ENCODE measurements around the gene CPN2. TPM values are rescaled to one million over a fixed set of nuclear protein-coding genes. Genes with fewer than 3 reads are reported as not detected.

The CPN2 gene
- total and polyA plus RNA-seq, 2 experiments from 2014 or later, result 0.36 to 0.88 TPM

GRCh38 chr3:194346621-194347020, 4.5 kb downstream of the CPN2 start:
- Histone ChIP-seq H3K9me3 (ENCODE audit: low read depth) (no peaks in the 10 kb centered on the region), H3K4me3 (no peak overlapping the region), H3K27me3 (peaks cover 13% of the 10 kb centered on the region), H3K4me1 (ENCODE audit: low read depth) (peaks cover 6% of the 10 kb centered on the region), H3K36me3 (no peaks in the 10 kb centered on the region), H3K27ac (no peak overlapping the region)
- no peak for DNase-seq (ENCODE audit: low read depth in 1 of 2, low spot score in 1 of 2)
- TF ChIP-seq CTCF (IDR thresholded peaks at IDR 0.05; ENCODE audit: low read depth, low read length), result no peak

GRCh38 chr3:194346035-194346434, 5.1 kb downstream of the CPN2 start:
- Histone ChIP-seq H3K36me3 (no peaks in the 10 kb centered on the region), H3K27me3 (peaks cover 13% of the 10 kb centered on the region), H3K4me3 (no peak overlapping the region), H3K4me1 (ENCODE audit: low read depth) (peaks cover 2% of the 10 kb centered on the region), H3K27ac (no peak overlapping the region), H3K9me3 (ENCODE audit: low read depth) (no peaks in the 10 kb centered on the region)
- no peak for TF ChIP-seq CTCF (IDR thresholded peaks at IDR 0.05; ENCODE audit: low read depth, low read length)
- DNase-seq (ENCODE audit: low read depth in 1 of 2, low spot score in 1 of 2), result no peak

- H3K4me1 ChIP-seq (ENCODE audit: low read depth), result peaks cover 7% of the 10 kb centered on the region
- H3K4me3 ChIP-seq, result no peak overlapping the region
- H3K9me3 ChIP-seq (ENCODE audit: low read depth), result no peaks in the 10 kb centered on the region
- TF ChIP-seq CTCF (IDR thresholded peaks at IDR 0.05; ENCODE audit: low read depth, low read length), result peak; percentile 97
- no peaks in the 10 kb centered on the region for H3K36me3 ChIP-seq
- DNase-seq (ENCODE audit: low read depth in 1 of 2, low spot score in 1 of 2), result peak; percentile 69 to 79
- no peak overlapping the region for H3K27ac ChIP-seq
- H3K27me3 ChIP-seq, result peaks cover 13% of the 10 kb centered on the region
Observed at GRCh38 chr3:194344012-194344411, 7.1 kb downstream of the CPN2 start.

- no peak for TF ChIP-seq CTCF (IDR thresholded peaks at IDR 0.05; ENCODE audit: low read depth, low read length)
- Histone ChIP-seq H3K4me3 (no peak overlapping the region), H3K27ac (no peak overlapping the region), H3K9me3 (ENCODE audit: low read depth) (no peaks in the 10 kb centered on the region), H3K4me1 (ENCODE audit: low read depth) (peaks cover 7% of the 10 kb centered on the region), H3K27me3 (peaks cover 13% of the 10 kb centered on the region), H3K36me3 (no peaks in the 10 kb centered on the region)
- DNase-seq (ENCODE audit: low read depth in 1 of 2, low spot score in 1 of 2), result no peak
Observed at GRCh38 chr3:194343561-194343893, 7.6 kb downstream of the CPN2 start.

GRCh38 chr3:194342861-194343560, 8.1 kb downstream of the CPN2 start:
- Histone ChIP-seq H3K36me3 (no peaks in the 10 kb centered on the region), H3K27me3 (peaks cover 13% of the 10 kb centered on the region), H3K27ac (no peak overlapping the region), H3K4me1 (ENCODE audit: low read depth) (peaks cover 7% of the 10 kb centered on the region), H3K9me3 (ENCODE audit: low read depth) (no peaks in the 10 kb centered on the region), H3K4me3 (no peak overlapping the region)
- TF ChIP-seq CTCF (IDR thresholded peaks at IDR 0.05; ENCODE audit: low read depth, low read length), result no peak
- DNase-seq (ENCODE audit: low read depth in 1 of 2, low spot score in 1 of 2), result no peak

Measured in cardiac muscle cell (in vitro differentiated cells and primary cell).